HUES6 (cell line): ENCODE results near the gene NKD1.

Experiments used
- H3K27ac ChIP-seq: 2 replicates; pipeline ENCODE4 v1.7.0; 2013; ENCODE audit warnings: low read depth, mild to moderate bottlenecking, low read length, inconsistent platforms
- H3K27me3 ChIP-seq: 2 replicates; pipeline ENCODE4 v1.6.1; 2013; ENCODE audit warnings: low read length; ENCODE audit not compliant: control insufficient read depth, insufficient read depth
- H3K36me3 ChIP-seq: 2 replicates; pipeline ENCODE4 v1.6.1; 2013; ENCODE audit warnings: low read length; ENCODE audit not compliant: control insufficient read depth, insufficient read depth
- H3K4me1 ChIP-seq: 2 replicates; pipeline ENCODE4 v1.6.1; 2013; ENCODE audit warnings: low read length; ENCODE audit not compliant: control insufficient read depth, insufficient read depth
- H3K4me3 ChIP-seq: 2 replicates; pipeline ENCODE4 v1.5.1; 2013; ENCODE audit warnings: low read depth, low read length
- H3K9ac ChIP-seq: one replicate; pipeline ENCODE4 v1.6.1; 2013; ENCODE audit warnings: mild to moderate bottlenecking, low read length
- H3K9me3 ChIP-seq: 2 replicates; pipeline ENCODE4 v1.6.1; 2013; ENCODE audit warnings: low read depth, low read length; ENCODE audit not compliant: control insufficient read depth, insufficient read depth

The NKD1 gene

DNA sequence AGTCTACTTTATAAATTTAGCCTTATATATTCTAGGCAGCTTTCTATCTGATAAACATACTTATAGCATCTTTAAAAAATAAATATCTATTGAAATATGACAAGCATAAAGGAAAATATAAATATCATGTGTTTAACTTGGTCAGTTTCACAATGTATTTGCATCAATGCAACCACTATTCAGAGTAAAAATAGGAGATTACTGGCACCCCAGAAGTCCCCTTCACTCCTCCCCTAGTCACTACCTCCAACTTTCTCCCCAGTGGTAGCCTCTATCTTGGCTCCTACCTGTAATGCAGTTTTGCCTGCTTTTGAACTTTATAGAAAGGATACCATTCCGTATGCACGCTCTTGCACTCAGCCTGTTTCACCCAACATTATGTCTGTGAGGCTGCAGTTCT, 142.0 kb downstream of the NKD1 start:
- no peak overlapping the region for H3K4me3 ChIP-seq
- H3K4me1 ChIP-seq = no peaks in the 10 kb centered on the region; the same call in 1 of the 2 replicates
- H3K27ac ChIP-seq = no peak overlapping the region
- H3K9ac ChIP-seq = no peak overlapping the region
- H3K9me3 ChIP-seq = no peaks in the 10 kb centered on the region
- H3K36me3 ChIP-seq = no peaks in the 10 kb centered on the region
- peaks cover 28% of the 10 kb centered on the region for H3K27me3 ChIP-seq

GRCh38 chr16:50692644-50692998, 144.4 kb downstream of the NKD1 start:
- H3K27ac ChIP-seq = no peak overlapping the region
- H3K9me3 ChIP-seq = no peaks in the 10 kb centered on the region
- no peaks in the 10 kb centered on the region for H3K36me3 ChIP-seq
- no peak overlapping the region for H3K9ac ChIP-seq
- no peaks in the 10 kb centered on the region; the same call in 1 of the 2 replicates for H3K4me1 ChIP-seq
- H3K27me3 ChIP-seq = peaks cover 33% of the 10 kb centered on the region
- no peak overlapping the region for H3K4me3 ChIP-seq

DNA sequence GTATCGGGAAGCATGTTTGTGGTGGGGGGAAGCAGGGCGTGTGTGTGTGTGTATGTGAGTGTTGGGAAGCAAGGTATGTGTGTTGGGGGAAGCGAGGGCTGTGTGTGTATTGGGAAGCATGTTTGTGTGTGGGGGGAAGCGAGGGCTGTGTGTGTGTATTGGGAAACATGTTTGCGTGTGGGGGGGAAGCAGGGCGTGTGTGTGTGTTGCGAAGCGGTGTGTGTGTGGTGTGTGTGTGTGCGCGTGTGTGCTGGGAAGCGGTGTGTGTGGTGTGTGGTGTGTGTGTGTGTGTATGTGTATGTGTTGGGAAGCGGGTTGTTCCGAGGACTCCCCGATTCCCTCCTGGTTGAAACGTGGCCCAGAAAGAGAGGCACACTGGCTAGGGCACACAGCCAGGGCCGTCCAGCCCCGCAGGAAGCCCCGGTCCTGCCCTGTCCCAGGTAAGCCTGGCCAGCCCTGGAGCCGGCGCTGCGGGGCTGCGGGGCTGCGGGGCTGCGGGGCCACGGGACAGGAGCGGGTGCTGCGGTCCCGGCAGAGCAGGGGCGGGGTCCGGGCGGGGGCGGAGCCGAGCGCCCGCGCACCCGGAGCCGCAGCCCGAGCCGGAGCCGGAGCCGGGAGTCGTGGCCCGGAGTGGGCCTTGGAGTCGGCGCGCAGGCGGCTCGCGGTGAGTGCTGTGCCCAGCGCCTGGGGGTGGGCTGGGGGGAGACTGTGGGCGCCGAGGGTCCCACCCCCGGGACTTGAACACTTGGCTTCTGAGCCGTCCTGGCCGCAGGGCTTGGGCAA, 145.0 kb downstream of the NKD1 start, which contains the start of gene NOD2:
Gene NOD2 (plus strand): TSS at position 608 of the 783 bp plus-strand sequence. CDS start 5,890 bp downstream, outside the sequence.
- Histone ChIP-seq H3K36me3 (no peaks in the 10 kb centered on the region), H3K4me1 (no peaks in the 10 kb centered on the region; the same call in 1 of the 2 replicates), H3K9me3 (no peaks in the 10 kb centered on the region), H3K9ac (no peak within 1 kb of the TSS), H3K27me3 (peaks cover 33% of the 10 kb centered on the region), H3K4me3 (peak within 1 kb of the TSS; percentile 59), H3K27ac (no peak within 1 kb of the TSS)

- Histone ChIP-seq H3K9me3 (no peaks in the 10 kb centered on the region), H3K27me3 (peaks cover 33% of the 10 kb centered on the region), H3K9ac (no peak overlapping the region), H3K4me1 (no peaks in the 10 kb centered on the region; the same call in 1 of the 2 replicates), H3K36me3 (no peaks in the 10 kb centered on the region), H3K27ac (no peak overlapping the region), H3K4me3 (no peak overlapping the region)
These were observed 146.0 kb downstream of the NKD1 start for GRCh38 chr16:50694206-50694605.

DNA sequence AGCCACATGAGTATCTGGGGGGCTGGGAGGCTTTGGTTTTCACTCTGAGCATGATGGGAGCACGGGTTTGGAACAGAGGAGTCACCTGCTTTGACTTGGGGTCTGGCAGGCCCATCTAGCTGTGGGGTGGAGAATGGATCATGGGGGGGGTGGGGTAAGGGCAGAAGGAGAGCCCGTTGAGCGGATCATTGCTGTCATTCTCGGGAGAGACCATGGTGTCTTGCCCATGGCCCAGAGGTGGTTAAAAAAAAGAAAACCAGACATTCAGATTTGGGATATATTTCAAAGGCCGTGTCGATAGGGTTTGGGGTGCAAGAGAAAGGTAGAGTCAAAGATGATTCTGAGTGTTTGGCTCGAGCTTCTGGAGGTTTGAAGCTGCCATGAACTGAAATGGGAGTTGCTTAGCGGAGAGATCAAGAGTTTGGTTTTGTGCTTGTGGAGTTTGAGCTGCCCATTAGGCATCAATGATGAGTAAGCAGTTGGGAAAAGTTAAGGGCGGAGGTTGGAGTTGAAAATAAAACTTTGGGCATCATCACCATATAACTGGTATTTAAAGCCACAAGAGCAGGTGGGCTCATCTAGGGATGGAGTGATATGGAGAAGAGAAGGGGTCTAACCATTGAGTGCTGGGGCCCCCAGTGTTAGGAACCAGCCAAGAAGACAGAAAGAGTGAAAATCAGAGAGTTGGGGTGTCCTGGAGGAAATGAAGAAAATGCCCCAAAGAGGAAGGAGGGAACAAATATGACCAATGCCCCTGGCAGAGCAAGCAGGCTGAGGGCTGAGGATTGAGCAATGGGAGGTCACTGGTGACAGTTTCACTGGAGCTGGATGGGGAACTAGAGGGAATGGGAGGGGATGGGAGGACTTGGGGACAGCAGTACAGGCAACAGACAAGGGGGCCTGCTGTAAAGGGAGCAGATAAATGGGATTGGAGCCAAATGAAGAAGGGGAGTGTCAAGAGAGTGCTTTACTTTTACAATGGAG, 147.1 kb downstream of the NKD1 start:
- H3K4me3 ChIP-seq = no peak overlapping the region
- H3K27ac ChIP-seq = no peak overlapping the region
- no peaks in the 10 kb centered on the region for H3K36me3 ChIP-seq
- no peaks in the 10 kb centered on the region for H3K9me3 ChIP-seq
- no peak overlapping the region for H3K9ac ChIP-seq
- no peaks in the 10 kb centered on the region; the same call in 1 of the 2 replicates for H3K4me1 ChIP-seq
- H3K27me3 ChIP-seq = peaks cover 33% of the 10 kb centered on the region

- no peak overlapping the region for H3K27ac ChIP-seq
- H3K4me1 ChIP-seq = no peaks in the 10 kb centered on the region; the same call in 1 of the 2 replicates
- no peak overlapping the region for H3K9ac ChIP-seq
These were observed 147.9 kb downstream of the NKD1 start for GRCh38 chr16:50696126-50696525.

GRCh38 chr16:50696575-50697420, 148.6 kb downstream of the NKD1 start:
- Histone ChIP-seq H3K9me3 (no peaks in the 10 kb centered on the region), H3K27me3 (peaks cover 33% of the 10 kb centered on the region), H3K9ac (no peak overlapping the region), H3K4me3 (no peak overlapping the region), H3K27ac (no peak overlapping the region), H3K36me3 (no peaks in the 10 kb centered on the region), H3K4me1 (no peaks in the 10 kb centered on the region; the same call in 1 of the 2 replicates)

More at GRCh38 chr16:50696126-50696525, 147.9 kb downstream of the NKD1 start:
- Histone ChIP-seq H3K36me3 (no peaks in the 10 kb centered on the region), H3K27me3 (peaks cover 33% of the 10 kb centered on the region), H3K4me3 (no peak overlapping the region), H3K9me3 (no peaks in the 10 kb centered on the region)

- Histone ChIP-seq H3K4me3 (no peak overlapping the region), H3K4me1 (no peaks in the 10 kb centered on the region; the same call in 1 of the 2 replicates)
These were observed 149.2 kb downstream of the NKD1 start for GRCh38 chr16:50697421-50697715.

DNA sequence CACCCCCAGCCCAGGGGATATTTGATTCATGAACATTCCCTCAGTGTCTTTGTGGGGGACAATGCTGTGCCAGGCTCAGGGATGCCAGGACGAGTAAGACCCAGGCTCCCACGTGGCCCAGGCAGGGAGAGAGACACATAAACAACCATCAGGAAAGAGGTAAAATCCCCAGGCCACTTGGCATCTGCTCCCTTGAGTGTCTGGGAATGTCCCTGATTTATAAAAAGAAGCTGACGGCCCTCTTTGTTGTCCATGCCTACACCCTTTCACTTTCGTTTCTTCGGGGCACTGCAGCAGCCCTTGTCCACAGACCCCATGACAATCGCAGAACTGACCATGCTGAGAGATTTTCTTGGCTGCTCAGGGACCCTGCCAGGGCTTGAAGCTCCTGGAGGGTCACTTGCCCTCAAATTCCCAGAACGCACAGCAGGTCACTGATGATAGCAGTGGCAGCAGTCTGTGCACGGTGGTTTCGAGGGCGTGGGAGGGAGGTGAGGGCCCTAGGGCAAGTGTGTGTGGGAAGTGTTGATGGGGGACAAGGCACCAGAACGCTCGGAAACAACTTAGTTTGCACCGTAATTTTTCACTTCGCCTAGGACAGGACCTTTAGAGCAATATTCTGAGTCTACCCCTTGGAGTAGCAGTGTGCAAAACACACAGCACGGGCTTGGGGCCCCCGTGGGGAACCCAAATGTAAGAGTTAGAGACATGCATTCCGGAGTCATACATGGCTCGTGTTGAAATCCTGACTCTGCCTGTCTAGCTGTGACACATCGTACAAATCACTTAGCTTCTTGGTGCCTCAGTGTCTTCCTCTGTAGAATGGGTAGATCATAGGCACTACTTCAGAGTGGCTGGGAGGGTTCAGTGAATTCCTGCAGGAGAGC, 149.9 kb downstream of the NKD1 start:
- H3K9ac ChIP-seq = no peak overlapping the region
- H3K36me3 ChIP-seq = no peaks in the 10 kb centered on the region
- H3K9me3 ChIP-seq = no peaks in the 10 kb centered on the region
- H3K4me3 ChIP-seq = no peak overlapping the region
- H3K27ac ChIP-seq = no peak overlapping the region
- peaks cover 24% of the 10 kb centered on the region for H3K27me3 ChIP-seq
- H3K4me1 ChIP-seq = no peaks in the 10 kb centered on the region; the same call in 1 of the 2 replicates

More at GRCh38 chr16:50697421-50697715, 149.2 kb downstream of the NKD1 start:
- Histone ChIP-seq H3K27ac (no peak overlapping the region), H3K36me3 (no peaks in the 10 kb centered on the region), H3K9ac (no peak overlapping the region), H3K27me3 (peaks cover 32% of the 10 kb centered on the region), H3K9me3 (no peaks in the 10 kb centered on the region)
